Measurements from ENCODE around the gene CYS1. TPM values are rescaled to one million over a fixed set of nuclear protein-coding genes. Genes with fewer than 3 reads are reported as not detected.

Gene CYS1
- total and polyA plus RNA-seq, 5 donors, result 4.9 to 13.3 (median 6.7) TPM

DNA sequence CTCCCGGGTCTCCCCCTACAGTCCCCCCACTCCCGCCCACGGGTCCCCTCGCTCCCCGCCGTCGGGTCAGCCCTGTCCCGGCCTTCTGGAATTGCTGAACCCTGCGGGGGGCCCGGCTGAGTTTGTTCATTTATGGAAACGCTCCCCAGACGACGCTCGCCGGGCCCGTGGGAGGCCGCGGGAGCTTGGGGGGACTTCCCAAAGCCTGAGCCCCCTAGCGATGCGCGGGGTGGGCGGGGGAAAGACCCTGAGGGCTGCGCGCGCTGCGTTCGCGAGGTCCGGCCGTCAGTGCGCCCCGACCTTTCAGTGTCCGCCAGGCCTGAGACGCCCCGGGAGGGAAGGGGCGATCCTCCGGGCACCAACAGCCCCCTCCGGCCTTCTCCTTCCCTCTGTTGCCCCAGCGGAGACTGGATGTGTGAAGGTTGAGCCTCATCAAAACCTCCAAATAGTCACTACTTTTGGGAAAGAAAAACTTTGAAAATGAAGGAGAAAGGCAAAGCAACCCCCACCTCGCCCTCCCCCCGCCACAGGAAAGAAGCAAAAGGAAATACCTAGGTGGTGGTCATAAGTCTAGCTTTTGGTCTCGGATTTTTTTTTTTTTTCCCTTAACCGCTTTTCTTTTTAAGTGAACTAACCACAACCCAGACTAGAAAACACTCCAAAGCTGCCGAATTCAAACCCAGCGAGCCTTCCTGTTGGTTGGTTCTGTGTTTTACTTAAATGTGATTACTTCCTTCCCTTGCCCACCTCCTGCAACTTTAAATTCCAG lies 509 bp upstream of the CYS1 start:
- peaks cover 3% of the 10 kb centered on the region for H3K4me1 ChIP-seq (ENCODE audit: control insufficient read depth, insufficient read depth, low read length)
- no peaks in the 10 kb centered on the region for H3K27me3 ChIP-seq (ENCODE audit: control insufficient read depth, insufficient read depth)
- no peak for ATAC-seq

DNA sequence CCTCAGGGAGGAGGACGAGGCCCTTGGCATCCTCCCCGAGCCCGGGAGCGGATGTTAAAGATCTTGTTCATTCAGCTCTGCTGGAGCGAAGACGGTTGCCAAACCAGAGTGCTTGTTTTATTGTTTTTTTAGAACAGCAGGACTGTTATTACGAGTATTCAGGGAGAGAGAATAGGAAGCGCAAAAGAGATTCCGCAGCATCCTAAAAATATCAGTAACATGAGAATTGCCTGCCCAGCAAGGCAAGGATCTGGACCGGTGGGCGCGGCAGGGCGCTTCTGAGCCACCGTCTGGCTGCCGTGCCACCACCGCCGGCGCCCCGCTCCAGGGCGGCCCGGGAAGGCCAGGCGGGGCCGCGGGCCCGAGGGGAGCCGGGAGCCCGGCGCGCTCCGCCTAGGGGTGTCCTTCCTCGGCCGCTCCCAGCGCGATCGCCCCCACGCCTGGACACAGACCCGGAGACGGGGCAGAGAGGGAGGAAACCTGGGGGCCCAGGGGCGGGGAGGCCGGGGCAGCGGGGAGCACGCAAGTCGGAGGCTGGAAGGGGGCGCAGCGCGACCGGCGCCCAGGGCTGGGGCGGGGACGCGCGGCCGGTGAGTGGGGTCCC lies 843 bp downstream of the CYS1 start:
- WGBS, result 1% methylated on average over 53 of the region's 53 CpGs

More for the DNA sequence above, 509 bp upstream of the CYS1 start:
- DNase-seq, result peak; percentile 30 to 73 (median 57)
- whole genome bisulfite sequencing, result 9% methylated on average over 45 of the region's 45 CpGs
- Histone ChIP-seq H3K27ac (ENCODE audit: low read length) (no peak overlapping the region), H3K4me3 (ENCODE audit: low read length) (peak overlapping the region; percentile 62), H3K9me3 (ENCODE audit: control insufficient read depth, low read length) (no peaks in the 10 kb centered on the region)
- intact Hi-C loops (cut with DNase I), result no loop called here

DNA sequence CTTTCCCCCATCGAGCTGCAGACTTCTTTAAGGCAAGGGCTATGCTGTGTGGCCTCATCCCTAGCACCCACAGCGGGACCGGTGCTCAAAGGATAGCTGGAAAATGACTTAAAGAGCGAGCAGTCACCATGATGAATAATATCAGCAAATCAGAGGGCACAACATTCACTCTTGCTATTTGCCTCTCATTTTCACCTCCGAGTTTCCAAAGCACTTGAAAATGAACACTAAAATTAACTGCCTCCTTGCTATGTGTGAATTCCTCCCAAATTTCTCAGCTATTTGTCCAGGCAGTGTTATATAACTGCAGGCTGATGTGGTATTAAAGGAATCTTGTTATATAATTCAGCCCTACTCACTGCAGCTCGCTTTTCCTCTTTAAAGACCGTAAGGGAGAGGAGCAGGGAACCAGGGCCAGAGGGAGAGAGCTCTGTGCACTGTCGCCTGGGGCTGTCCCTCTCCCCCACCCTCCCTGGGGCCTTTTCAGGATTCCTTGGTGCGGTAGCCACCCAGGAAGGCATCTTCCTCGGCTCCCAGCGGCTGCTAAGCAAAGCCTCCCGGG lies 1.4 kb downstream of the CYS1 start:
- peak overlapping the region; percentile 62 for H3K4me3 ChIP-seq (ENCODE audit: low read length)
- intact Hi-C loops (cut with DNase I), result loop anchor here in 1 of 4 donors (5.0 kb wide), 1 partner anchor 359 kb away; no protein-coding TSS in a partner anchor
- H3K9me3 ChIP-seq (ENCODE audit: control insufficient read depth, low read length), result no peaks in the 10 kb centered on the region
- peaks cover 3% of the 10 kb centered on the region for H3K4me1 ChIP-seq (ENCODE audit: control insufficient read depth, insufficient read depth, low read length)
- H3K27ac ChIP-seq (ENCODE audit: low read length), result peak overlapping the region; percentile 65
- no peaks in the 10 kb centered on the region for H3K27me3 ChIP-seq (ENCODE audit: control insufficient read depth, insufficient read depth)
- 22% methylated on average over 12 of the region's 12 CpGs for WGBS
- ATAC-seq, result peak; percentile 34 to 54
- DNase-seq, result no peak

More for the DNA sequence above, 843 bp downstream of the CYS1 start:
- no peaks in the 10 kb centered on the region for H3K9me3 ChIP-seq (ENCODE audit: control insufficient read depth, low read length)
- H3K4me1 ChIP-seq (ENCODE audit: control insufficient read depth, insufficient read depth, low read length), result peaks cover 3% of the 10 kb centered on the region
- DNase-seq (peak; percentile 54 to 88 (median 77)), ATAC-seq (peak; percentile 67 to 82)
- H3K4me3 ChIP-seq (ENCODE audit: low read length), result peak overlapping the region; percentile 62
- H3K27me3 ChIP-seq (ENCODE audit: control insufficient read depth, insufficient read depth), result no peaks in the 10 kb centered on the region
- intact Hi-C loops (cut with DNase I), result loop anchor here in 1 of 4 donors (5.0 kb wide), 1 partner anchor 358 kb away; no protein-coding TSS in a partner anchor
- H3K27ac ChIP-seq (ENCODE audit: low read length), result peak overlapping the region; percentile 65

DNA sequence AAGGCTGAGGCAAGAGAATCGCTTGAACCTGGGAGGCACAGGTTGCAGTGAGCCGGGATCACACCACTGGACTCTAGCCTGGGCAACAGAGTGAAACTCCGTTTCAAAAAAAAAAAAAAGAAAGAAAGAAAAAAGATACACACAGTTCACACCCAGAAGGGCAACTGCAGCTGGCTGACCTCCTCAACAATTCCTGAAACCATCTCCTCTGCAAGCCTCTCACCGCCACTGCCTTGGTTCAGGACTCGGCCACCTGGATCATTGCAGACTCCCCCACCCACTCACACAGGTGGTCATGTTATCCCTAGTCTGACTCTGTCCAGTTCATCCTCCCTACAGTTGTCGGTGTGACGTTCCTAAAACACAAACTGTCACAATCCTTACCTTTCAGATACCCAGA lies 2.2 kb downstream of the CYS1 start:
- no peak overlapping the region for H3K27ac ChIP-seq (ENCODE audit: low read length)
- WGBS, result 83% methylated on average over 7 of the region's 7 CpGs
- no peak for ATAC-seq
- H3K27me3 ChIP-seq (ENCODE audit: control insufficient read depth, insufficient read depth), result no peaks in the 10 kb centered on the region
- peaks cover 3% of the 10 kb centered on the region for H3K4me1 ChIP-seq (ENCODE audit: control insufficient read depth, insufficient read depth, low read length)
- DNase-seq, result no peak
- intact Hi-C loops (cut with DNase I), result loop anchor here in 1 of 4 donors (5.0 kb wide), 1 partner anchor 359 kb away; no protein-coding TSS in a partner anchor
- H3K9me3 ChIP-seq (ENCODE audit: control insufficient read depth, low read length), result no peaks in the 10 kb centered on the region
- H3K4me3 ChIP-seq (ENCODE audit: low read length), result no peak overlapping the region

DNA sequence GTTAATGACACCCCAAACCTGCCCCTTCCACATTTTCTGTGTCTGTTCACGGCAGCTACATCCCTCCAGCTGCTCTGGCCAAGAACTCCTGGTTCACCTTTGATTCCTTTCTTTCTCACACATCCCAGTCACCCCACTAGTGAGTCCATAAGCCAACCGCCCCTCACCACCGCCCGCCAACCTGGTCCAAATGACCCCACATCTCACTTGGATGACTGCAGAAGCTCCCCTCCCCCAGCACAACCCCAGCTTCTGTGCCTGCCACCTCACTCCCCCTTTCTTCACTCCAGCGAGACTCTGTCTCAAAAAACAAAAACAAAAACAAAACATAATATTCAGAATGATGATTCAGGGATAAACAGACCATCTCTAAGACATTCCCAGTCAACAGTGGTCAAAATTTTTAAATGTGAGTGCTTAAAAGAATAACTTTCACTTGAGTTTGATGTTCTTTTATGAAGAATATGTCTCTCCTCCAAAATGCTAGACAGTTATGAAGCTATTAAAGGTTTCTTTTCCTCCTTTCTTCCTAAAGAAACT lies 3.2 kb downstream of the CYS1 start:
- WGBS, result 90% methylated on average over 5 of the region's 5 CpGs
- ATAC-seq, result no peak
- intact Hi-C loops (cut with DNase I), result loop anchor here in 1 of 4 donors (5.0 kb wide), 1 partner anchor 360 kb away; no protein-coding TSS in a partner anchor
- H3K9me3 ChIP-seq (ENCODE audit: control insufficient read depth, low read length), result no peaks in the 10 kb centered on the region
- no peak for DNase-seq
- H3K27me3 ChIP-seq (ENCODE audit: control insufficient read depth, insufficient read depth), result no peaks in the 10 kb centered on the region
- H3K27ac ChIP-seq (ENCODE audit: low read length), result no peak overlapping the region
- no peak overlapping the region for H3K4me3 ChIP-seq (ENCODE audit: low read length)
- peaks cover 3% of the 10 kb centered on the region for H3K4me1 ChIP-seq (ENCODE audit: control insufficient read depth, insufficient read depth, low read length)

GRCh38 chr2:10076511-10076910 lies 3.7 kb downstream of the CYS1 start:
- DNase-seq, result no peak
- ATAC-seq, result no peak

GRCh38 chr2:10075571-10076209 lies 4.5 kb downstream of the CYS1 start:
- Histone ChIP-seq H3K4me1 (ENCODE audit: control insufficient read depth, insufficient read depth, low read length) (peaks cover 2% of the 10 kb centered on the region), H3K9me3 (ENCODE audit: control insufficient read depth, low read length) (no peaks in the 10 kb centered on the region), H3K4me3 (ENCODE audit: low read length) (no peak overlapping the region), H3K27me3 (ENCODE audit: control insufficient read depth, insufficient read depth) (no peaks in the 10 kb centered on the region), H3K27ac (ENCODE audit: low read length) (no peak overlapping the region)
- no peak for ATAC-seq
- no peak for DNase-seq
- 66% methylated on average over 9 of the region's 9 CpGs for WGBS
- intact Hi-C loops (cut with DNase I), result loop anchor here in 1 of 4 donors (5.0 kb wide), 1 partner anchor 362 kb away; no protein-coding TSS in a partner anchor

More at GRCh38 chr2:10076511-10076910, 3.7 kb downstream of the CYS1 start:
- no peak overlapping the region for H3K27ac ChIP-seq (ENCODE audit: low read length)
- H3K4me1 ChIP-seq (ENCODE audit: control insufficient read depth, insufficient read depth, low read length), result peaks cover 3% of the 10 kb centered on the region
- WGBS, result 81% methylated on average over 13 of the region's 13 CpGs
- no peaks in the 10 kb centered on the region for H3K9me3 ChIP-seq (ENCODE audit: control insufficient read depth, low read length)
- intact Hi-C loops (cut with DNase I), result loop anchor here in 1 of 4 donors (5.0 kb wide), 1 partner anchor 361 kb away; no protein-coding TSS in a partner anchor
- H3K4me3 ChIP-seq (ENCODE audit: low read length), result no peak overlapping the region
- no peaks in the 10 kb centered on the region for H3K27me3 ChIP-seq (ENCODE audit: control insufficient read depth, insufficient read depth)

DNA sequence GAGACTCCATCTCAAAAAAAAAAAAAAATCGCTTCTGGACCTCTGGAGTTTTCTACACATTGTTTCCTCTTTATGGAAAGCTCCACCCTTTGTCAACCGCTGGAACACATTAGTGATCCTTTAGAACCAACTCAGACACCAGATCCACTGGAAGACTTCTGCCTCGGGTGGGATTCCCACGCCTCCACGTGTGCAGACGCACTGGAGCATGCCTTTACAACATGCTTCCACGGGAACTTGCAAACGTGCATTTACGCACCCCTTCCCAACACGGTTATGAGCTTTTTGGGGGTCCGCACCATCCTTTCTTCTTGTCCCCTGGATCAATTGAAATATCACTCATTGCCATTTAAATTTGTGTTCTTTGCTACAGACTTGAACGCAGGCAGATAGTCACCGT lies 5.1 kb downstream of the CYS1 start:
- intact Hi-C loops (cut with DNase I), result loop anchor here in 1 of 4 donors (5.0 kb wide), 1 partner anchor 362 kb away; no protein-coding TSS in a partner anchor
- H3K4me1 ChIP-seq (ENCODE audit: control insufficient read depth, insufficient read depth, low read length), result no peaks in the 10 kb centered on the region

GRCh38 chr2:10073706-10074105 lies 6.5 kb downstream of the CYS1 start:
- ATAC-seq (no peak), DNase-seq (no peak)
- WGBS, result 59% methylated on average over 8 of the region's 8 CpGs
- H3K9me3 ChIP-seq (ENCODE audit: control insufficient read depth, low read length), result no peaks in the 10 kb centered on the region
- no peak overlapping the region for H3K27ac ChIP-seq (ENCODE audit: low read length)
- intact Hi-C loops (cut with DNase I), result loop anchor here in 1 of 4 donors (5.0 kb wide), 1 partner anchor 364 kb away; no protein-coding TSS in a partner anchor
- no peak overlapping the region for H3K4me3 ChIP-seq (ENCODE audit: low read length)
- H3K4me1 ChIP-seq (ENCODE audit: control insufficient read depth, insufficient read depth, low read length), result no peaks in the 10 kb centered on the region
- H3K27me3 ChIP-seq (ENCODE audit: control insufficient read depth, insufficient read depth), result no peaks in the 10 kb centered on the region

More for the DNA sequence above, 5.1 kb downstream of the CYS1 start:
- Histone ChIP-seq H3K9me3 (ENCODE audit: control insufficient read depth, low read length) (no peaks in the 10 kb centered on the region), H3K4me3 (ENCODE audit: low read length) (no peak overlapping the region), H3K27ac (ENCODE audit: low read length) (no peak overlapping the region), H3K27me3 (ENCODE audit: control insufficient read depth, insufficient read depth) (no peaks in the 10 kb centered on the region)
- no peak for ATAC-seq
- DNase-seq, result no peak
- 85% methylated on average over 13 of the region's 13 CpGs for WGBS

All from right cardiac atrium (tissue), 5 donors.